Hypothalamus (tissue), 51 donors: Measurements from ENCODE around the gene MAPKAPK2.

Source experiments
- DNase-seq, 51 donors: peaks; one replicate each; lab custom pipeline; 2025; lab: John Stamatoyannopoulos, UW

The MAPKAPK2 gene

GRCh38 chr1:206716870-206717673, 32.4 kb downstream of the MAPKAPK2 start:
- no peak for DNase-seq

- no peak for DNase-seq
Observed at GRCh38 chr1:206717674-206717989, 32.9 kb downstream of the MAPKAPK2 start.

GRCh38 chr1:206719169-206719839, 34.6 kb downstream of the MAPKAPK2 start:
- DNase-seq, result no peak

GRCh38 chr1:206721454-206721853, 36.7 kb downstream of the MAPKAPK2 start:
- no peak for DNase-seq

GRCh38 chr1:206722751-206723461, 38.2 kb downstream of the MAPKAPK2 start:
- DNase-seq, result no peak

- DNase-seq, result no peak
Observed at GRCh38 chr1:206723462-206723804, 38.7 kb downstream of the MAPKAPK2 start.

GRCh38 chr1:206723805-206724472, 39.2 kb downstream of the MAPKAPK2 start:
- DNase-seq, result peak in 1 of 51 donors; percentile 21

- DNase-seq, result peak in 9 of 51 donors; percentile 13 to 35 (median 31)
Observed at GRCh38 chr1:206725109-206725963, 40.6 kb downstream of the MAPKAPK2 start.

- DNase-seq, result no peak
Observed at GRCh38 chr1:206727981-206728696, 43.4 kb downstream of the MAPKAPK2 start.

GRCh38 chr1:206728697-206728987, 43.9 kb downstream of the MAPKAPK2 start:
- DNase-seq, result no peak

GRCh38 chr1:206729050-206729449, 44.3 kb downstream of the MAPKAPK2 start:
- DNase-seq, result no peak

- no peak for DNase-seq
Observed at GRCh38 chr1:206729507-206729906, 44.8 kb downstream of the MAPKAPK2 start.

- DNase-seq, result no peak
Observed at GRCh38 chr1:206732508-206732907, 47.8 kb downstream of the MAPKAPK2 start.

GRCh38 chr1:206732992-206733391, 48.3 kb downstream of the MAPKAPK2 start:
- no peak for DNase-seq

- DNase-seq, result peak in 9 of 51 donors; percentile 6 to 26 (median 17)
Observed at GRCh38 chr1:206734499-206735142, 49.9 kb downstream of the MAPKAPK2 start.

- peak in 1 of 51 donors; percentile 8 for DNase-seq
Observed at GRCh38 chr1:206735553-206736031, 50.9 kb downstream of the MAPKAPK2 start.

- DNase-seq, result no peak
Observed at GRCh38 chr1:206736878-206737728, 52.4 kb downstream of the MAPKAPK2 start.

GRCh38 chr1:206737729-206738201, 53.1 kb downstream of the MAPKAPK2 start:
- no peak for DNase-seq
